GM23248 (cell line): ENCODE data around the gene TSTD2. TPM values are rescaled to one million over a fixed set of nuclear protein-coding genes. Genes with fewer than 3 reads are reported as not detected.
A peak's percentile ranks its signal among the peaks of the same experiment; 100 is the strongest.

ENCODE experiments used
- DNase-seq: peaks from one replicate; pipeline ENCODE4 v3.0.0-alpha.2; 2015
- H2AFZ ChIP-seq: fragments of 200-600 bp; sonication (generic); 2 replicates; pipeline ENCODE4 v1.6.1; 2016; ENCODE audit warnings: antibody characterized with exemption
- H3F3A ChIP-seq: fragments of 200-600 bp; sonication (generic); 2 replicates; pipeline ENCODE4 v1.6.1; 2016; ENCODE audit warnings: mild to moderate bottlenecking, antibody characterized with exemption, mixed run types; ENCODE audit not compliant: insufficient read depth
- H3K27ac ChIP-seq: fragments of 200-600 bp; sonication (generic); 2 replicates; pipeline ENCODE4 v1.5.1; 2016; ENCODE audit warnings: mild to moderate bottlenecking
- H3K27me3 ChIP-seq: fragments of 200-600 bp; sonication (generic); replicated peaks from 2 replicates; pipeline ENCODE4 v1.6.1; 2016; ENCODE audit warnings: mild to moderate bottlenecking; ENCODE audit not compliant: insufficient read depth
- H3K36me3 ChIP-seq: fragments of 200-600 bp; sonication (generic); 2 replicates; pipeline ENCODE4 v1.6.1; 2016; ENCODE audit warnings: low read depth, mild to moderate bottlenecking
- H3K4me1 ChIP-seq: fragments of 200-600 bp; sonication (generic); 2 replicates; pipeline ENCODE4 v1.6.1; 2016; ENCODE audit warnings: mild to moderate bottlenecking; ENCODE audit not compliant: insufficient read depth
- H3K4me2 ChIP-seq: fragments of 200-600 bp; sonication (generic); one replicate; pipeline ENCODE4 v1.6.1; 2016; ENCODE audit warnings: mild to moderate bottlenecking; ENCODE audit not compliant: unreplicated experiment
- H3K4me3 ChIP-seq: fragments of 200-600 bp; sonication (generic); 2 replicates; pipeline ENCODE4 v1.5.1; 2016; ENCODE audit warnings: mild to moderate bottlenecking
- H3K79me2 ChIP-seq: fragments of 200-600 bp; sonication (generic); 2 replicates; pipeline ENCODE4 v1.6.1; 2016; ENCODE audit warnings: mild to moderate bottlenecking; ENCODE audit not compliant: insufficient read depth
- H3K9ac ChIP-seq: fragments of 200-600 bp; sonication (generic); 2 replicates; pipeline ENCODE4 v1.6.1; 2016; ENCODE audit warnings: mild to moderate bottlenecking
- H3K9me2 ChIP-seq: fragments of 200-600 bp; sonication (generic); 2 replicates; pipeline ENCODE4 v1.6.1; 2016; ENCODE audit warnings: mixed run types, mild to moderate bottlenecking, moderate library complexity; ENCODE audit not compliant: insufficient read depth
- H3K9me3 ChIP-seq: fragments of 200-600 bp; sonication (generic); one replicate; pipeline ENCODE4 v1.6.1; 2017; ENCODE audit warnings: low read depth
- H4K20me1 ChIP-seq: fragments of 200-600 bp; sonication (generic); 2 replicates; pipeline ENCODE4 v1.6.0; 2016; ENCODE audit not compliant: insufficient read depth
- EZH2 ChIP-seq: fragments of 200-600 bp; sonication (generic); IDR thresholded peaks from 2 replicates; pipeline ENCODE4 v1.6.1; 2018; ENCODE audit warnings: antibody characterized with exemption, mild to moderate bottlenecking; ENCODE audit not compliant: insufficient read depth, poor library complexity, severe bottlenecking
- EZH2phosphoT487 ChIP-seq: fragments of 200-600 bp; sonication (generic); IDR thresholded peaks from 2 replicates; pipeline ENCODE4 v1.6.1; 2018; ENCODE audit warnings: antibody characterized with exemption, moderate library complexity, mild to moderate bottlenecking, low read depth; ENCODE audit not compliant: insufficient read depth
- WGBS, 2 experiments: methylation state at CpG; one replicate each; pipeline ENCODE4 v1.1.6; 2015 to 2017; ENCODE audit warnings: low lambda C conversion rate in 2 of 2, low coverage in 1 of 2; ENCODE audit errors: missing lambda C conversion rate in 2 of 2; 5-methylcytosine and 5-hydroxymethylcytosine counted together
- in situ Hi-C: fragments of 300-500 bp; cut with MboI; formaldehyde crosslinking; loops from 2 replicates; pipeline ENCODE4 v1.15.0; 2020
- polyA plus RNA-seq: library from polyadenylated mRNA; unstranded; fragments of >200 nt; fragmentation: Nextera tagmentation; extraction: Ambion mirVana; gene quantifications from 2 replicates; pipeline ENCODE4 v1.2.1, GENCODE V29; 2016
- total RNA-seq: library from RNA; depleted of rRNA; stranded (reverse); fragments of >200 nt; shearing (Covaris generic); gene quantifications from 2 replicates; pipeline ENCODE4 v1.2.3, GENCODE V29; 2014

The TSTD2 gene
- total and polyA plus RNA-seq, 2 experiments from 2014 or later: 7.6 to 13.9 TPM

- no peak for DNase-seq
- Histone ChIP-seq H3K4me1 (no peaks in the 10 kb centered on the region), H3K9ac (no peak overlapping the region), H3K79me2 (no peaks in the 10 kb centered on the region), H3K27me3 (peaks cover 7% of the 10 kb centered on the region; the same call in 1 of the 2 replicates), H3K9me3 (no peaks in the 10 kb centered on the region), H3K4me3 (no peak overlapping the region), H2AFZ (no peak overlapping the region), H3K9me2 (no peaks in the 10 kb centered on the region), H3K36me3 (peaks cover 12% of the 10 kb centered on the region), H3K4me2 (no peak overlapping the region), H3K27ac (no peak overlapping the region), H4K20me1 (no peaks in the 10 kb centered on the region), H3F3A (0 out of 2 replicates have a peak, but pooled peaks cover 7% of the 10 kb centered on the region)
- 87 to 88% methylated on average over 7 of the region's 7 CpGs for WGBS, 2 experiments
- in situ Hi-C loops: no loop called here
- TF ChIP-seq EZH2 (no peak), EZH2phosphoT487 (no peak)
Observed at GRCh38 chr9:97599314-97599846, 33.8 kb downstream of the TSTD2 start.

GRCh38 chr9:97598461-97599288, 34.5 kb downstream of the TSTD2 start:
- Histone ChIP-seq H3K27ac (no peak overlapping the region), H3K9me2 (no peaks in the 10 kb centered on the region), H3K36me3 (peaks cover 5% of the 10 kb centered on the region), H3K4me1 (no peaks in the 10 kb centered on the region), H3F3A (0 out of 2 replicates have a peak, but pooled peaks cover 7% of the 10 kb centered on the region), H3K4me3 (no peak overlapping the region), H3K9ac (no peak overlapping the region), H2AFZ (no peak overlapping the region), H3K4me2 (no peak overlapping the region), H3K27me3 (peaks cover 7% of the 10 kb centered on the region; the same call in 1 of the 2 replicates), H4K20me1 (no peaks in the 10 kb centered on the region), H3K9me3 (no peaks in the 10 kb centered on the region), H3K79me2 (no peaks in the 10 kb centered on the region)
- WGBS, 2 experiments: 16 to 18% methylated on average over 11 of the region's 11 CpGs
- in situ Hi-C loops: no loop called here
- peak; percentile 82 for DNase-seq
- TF ChIP-seq EZH2phosphoT487 (no peak), EZH2 (no peak)

- no peak for TF ChIP-seq EZH2phosphoT487
- TF ChIP-seq EZH2: no peak
- no peak for DNase-seq
- Histone ChIP-seq H4K20me1 (no peaks in the 10 kb centered on the region), H2AFZ (no peak overlapping the region), H3F3A (0 out of 2 replicates have a peak, but pooled peaks cover 7% of the 10 kb centered on the region), H3K79me2 (no peaks in the 10 kb centered on the region), H3K9me2 (no peaks in the 10 kb centered on the region), H3K4me1 (no peaks in the 10 kb centered on the region), H3K27me3 (peaks cover 11% of the 10 kb centered on the region; the same call in 1 of the 2 replicates), H3K9ac (no peak overlapping the region), H3K4me3 (no peak overlapping the region), H3K9me3 (no peaks in the 10 kb centered on the region), H3K36me3 (peaks cover 5% of the 10 kb centered on the region), H3K4me2 (no peak overlapping the region), H3K27ac (no peak overlapping the region)
- in situ Hi-C loops: no loop called here
- WGBS, 2 experiments: 17 to 21% methylated on average over 4 of the region's 4 CpGs
Observed at GRCh38 chr9:97596906-97597305, 36.3 kb downstream of the TSTD2 start.

- no peak for DNase-seq
- WGBS, 2 experiments: 81 to 82% methylated on average over 11 of the region's 11 CpGs
- 0 out of 2 replicates have a peak, but pooled peaks cover 6% of the 10 kb centered on the region for H3F3A ChIP-seq
- peaks cover 11% of the 10 kb centered on the region for H3K27me3 ChIP-seq
- no peaks in the 10 kb centered on the region for H3K9me3 ChIP-seq
- H3K9ac ChIP-seq: no peak overlapping the region
- no peak for TF ChIP-seq EZH2
- no peak for TF ChIP-seq EZH2phosphoT487
- no peaks in the 10 kb centered on the region for H3K9me2 ChIP-seq
- in situ Hi-C loops: no loop called here
- H2AFZ ChIP-seq: no peak overlapping the region
- no peaks in the 10 kb centered on the region for H4K20me1 ChIP-seq
- no peak overlapping the region for H3K27ac ChIP-seq
- H3K79me2 ChIP-seq: no peaks in the 10 kb centered on the region
- no peak overlapping the region for H3K4me3 ChIP-seq
- no peak overlapping the region for H3K4me2 ChIP-seq
- H3K4me1 ChIP-seq: no peaks in the 10 kb centered on the region
- H3K36me3 ChIP-seq: no peaks in the 10 kb centered on the region
Observed at GRCh38 chr9:97594381-97594921, 38.7 kb downstream of the TSTD2 start.
